OCI-LY1 (cell line): Measurements from ENCODE around the gene C11orf65.

Experiments used
- EZH2 ChIP-seq: fragments of 200-600 bp; sonication (generic), shearing (Covaris generic); IDR thresholded peaks from 2 replicates; pipeline ENCODE4 v1.8.0; 2017; ENCODE audit warnings: borderline replicate concordance, mixed run types, mild to moderate bottlenecking, antibody characterized with exemption, low read length, moderate library complexity, mixed read lengths
- TF ChIP-seq, protein P1 (sequence below): fragments of 200-600 bp; sonication (generic), shearing (Covaris generic); IDR thresholded peaks from 2 replicates; pipeline ENCODE4 v1.5.1; 2017; ENCODE audit warnings: mild to moderate bottlenecking, antibody characterized with exemption, low read length, moderate library complexity, mixed read lengths

DNA sequence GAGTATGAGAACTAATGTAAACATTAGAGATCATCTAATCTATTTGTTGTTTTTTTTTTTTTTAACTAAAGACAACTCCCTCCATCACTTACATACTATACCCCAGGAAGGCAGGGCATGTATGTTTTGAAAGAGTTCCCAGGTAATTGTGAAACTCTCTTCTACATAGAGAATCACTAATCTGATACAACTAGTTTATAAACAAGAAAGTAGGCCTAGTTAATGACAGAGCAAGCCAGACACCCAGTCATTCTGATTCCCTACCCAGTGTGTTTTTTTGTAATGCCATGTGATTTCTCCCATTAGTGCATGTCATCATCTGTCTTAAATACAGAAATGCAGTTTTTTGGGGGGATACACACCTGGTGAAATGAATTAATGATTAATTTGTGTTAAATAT lies 120.9 kb downstream of the C11orf65 start:
- TF ChIP-seq, protein P1, sequence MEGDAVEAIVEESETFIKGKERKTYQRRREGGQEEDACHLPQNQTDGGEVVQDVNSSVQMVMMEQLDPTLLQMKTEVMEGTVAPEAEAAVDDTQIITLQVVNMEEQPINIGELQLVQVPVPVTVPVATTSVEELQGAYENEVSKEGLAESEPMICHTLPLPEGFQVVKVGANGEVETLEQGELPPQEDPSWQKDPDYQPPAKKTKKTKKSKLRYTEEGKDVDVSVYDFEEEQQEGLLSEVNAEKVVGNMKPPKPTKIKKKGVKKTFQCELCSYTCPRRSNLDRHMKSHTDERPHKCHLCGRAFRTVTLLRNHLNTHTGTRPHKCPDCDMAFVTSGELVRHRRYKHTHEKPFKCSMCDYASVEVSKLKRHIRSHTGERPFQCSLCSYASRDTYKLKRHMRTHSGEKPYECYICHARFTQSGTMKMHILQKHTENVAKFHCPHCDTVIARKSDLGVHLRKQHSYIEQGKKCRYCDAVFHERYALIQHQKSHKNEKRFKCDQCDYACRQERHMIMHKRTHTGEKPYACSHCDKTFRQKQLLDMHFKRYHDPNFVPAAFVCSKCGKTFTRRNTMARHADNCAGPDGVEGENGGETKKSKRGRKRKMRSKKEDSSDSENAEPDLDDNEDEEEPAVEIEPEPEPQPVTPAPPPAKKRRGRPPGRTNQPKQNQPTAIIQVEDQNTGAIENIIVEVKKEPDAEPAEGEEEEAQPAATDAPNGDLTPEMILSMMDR: no peak
- no peak for TF ChIP-seq EZH2
